Bronchial epithelial cell (primary cell): Measurements from ENCODE around the gene BCAP31. TPM values are rescaled to one million over a fixed set of nuclear protein-coding genes. Genes with fewer than 3 reads are reported as not detected.
"Not testable (repeated sequence)": the region's sequence is repeated elsewhere in the genome, so short reads cannot be mapped to it uniquely, and the experiment has no call there.

Experiments used
- DNase-seq: peaks from one replicate; pipeline ENCODE4 v3.0.0-alpha.2; 2010; ENCODE audit warnings: low read depth
- FAIRE-seq: peaks from 2 replicates; lab custom pipeline; 2011; peaks lifted over from hg19 to GRCh38; lab: Jason Lieb, UNC
- H3K27me3 ChIP-seq: 2 replicates; pipeline ENCODE4 v1.5.1; 2011; ENCODE audit warnings: low read length; ENCODE audit not compliant: control insufficient read depth, insufficient read depth
- H3K36me3 ChIP-seq: 2 replicates; pipeline ENCODE4 v1.5.1; 2011; ENCODE audit warnings: low read length; ENCODE audit not compliant: control insufficient read depth, insufficient read depth
- H3K4me3 ChIP-seq: 2 replicates; pipeline ENCODE4 v1.5.1; 2011; ENCODE audit warnings: mild to moderate bottlenecking, low read depth, low read length, control low read depth
- CTCF ChIP-seq: IDR thresholded peaks from 2 replicates; pipeline ENCODE4 v1.5.1; 2011; ENCODE audit warnings: mild to moderate bottlenecking, moderate library complexity, low read length, control low read depth, inconsistent platforms; ENCODE audit not compliant: insufficient read depth, severe bottlenecking
- total RNA-seq: library from RNA; depleted of rRNA; stranded (reverse); fragments of >200 nt; gene quantifications from 2 replicates; pipeline ENCODE4 v1.2.1, GENCODE V29; 2014

The BCAP31 gene
- total RNA-seq, 1 donor from 2014 or later, result 300 TPM

GRCh38 chrX:153734871-153735270 is 10.7 kb upstream of the BCAP31 start:
- FAIRE-seq, result no peak
- no peak for DNase-seq
- no peak overlapping the region for H3K4me3 ChIP-seq

GRCh38 chrX:153733651-153734240 is 9.6 kb upstream of the BCAP31 start:
- TF ChIP-seq CTCF, result no peak
- FAIRE-seq (no peak), DNase-seq (no peak)
- Histone ChIP-seq H3K36me3 (no peaks in the 10 kb centered on the region), H3K27me3 (no peaks in the 10 kb centered on the region), H3K4me3 (no peak overlapping the region)

More at GRCh38 chrX:153734871-153735270, 10.7 kb upstream of the BCAP31 start:
- Histone ChIP-seq H3K36me3 (no peaks in the 10 kb centered on the region), H3K27me3 (no peaks in the 10 kb centered on the region)
- TF ChIP-seq CTCF, result no peak

GRCh38 chrX:153732401-153732800 is 8.2 kb upstream of the BCAP31 start:
- FAIRE-seq, result no peak
- TF ChIP-seq CTCF, result no peak
- Histone ChIP-seq H3K27me3 (no peaks in the 10 kb centered on the region), H3K36me3 (no peaks in the 10 kb centered on the region), H3K4me3 (no peak overlapping the region)
- peak; percentile 13 for DNase-seq

GRCh38 chrX:153731845-153732215 is 7.6 kb upstream of the BCAP31 start:
- FAIRE-seq, result no peak

GRCh38 chrX:153731117-153731844 is 7.1 kb upstream of the BCAP31 start:
- no peak for DNase-seq
- Histone ChIP-seq H3K4me3 (no peak overlapping the region), H3K27me3 (no peaks in the 10 kb centered on the region), H3K36me3 (no peaks in the 10 kb centered on the region)
- no peak for TF ChIP-seq CTCF
- FAIRE-seq, result no peak

More at GRCh38 chrX:153731845-153732215, 7.6 kb upstream of the BCAP31 start:
- H3K36me3 ChIP-seq, result no peaks in the 10 kb centered on the region
- TF ChIP-seq CTCF, result no peak
- no peak for DNase-seq
- H3K27me3 ChIP-seq, result no peaks in the 10 kb centered on the region
- H3K4me3 ChIP-seq, result no peak overlapping the region

- not testable (repeated sequence) for FAIRE-seq
Observed at GRCh38 chrX:153730115-153730514, 5.9 kb upstream of the BCAP31 start.

More at GRCh38 chrX:153730115-153730514, 5.9 kb upstream of the BCAP31 start:
- not testable (repeated sequence) for H3K27me3 ChIP-seq, H3K36me3 ChIP-seq, DNase-seq, H3K4me3 ChIP-seq
